GM12891 (cell line): ENCODE results near the gene PRCD.

Experiments used
- POLR2A ChIP-seq: IDR thresholded peaks from 2 replicates; pipeline ENCODE4 v1.6.1; 2011; ENCODE audit warnings: low read depth, low read length, control low read depth
- POLR2AphosphoS5 ChIP-seq: IDR thresholded peaks from 2 replicates; pipeline ENCODE4 v1.6.1; 2011; ENCODE audit warnings: low read depth, low read length, control low read depth
- TAF1 ChIP-seq: IDR thresholded peaks from 2 replicates; pipeline ENCODE4 v1.6.1; 2011; ENCODE audit warnings: low read depth, low read length, control low read depth

DNA sequence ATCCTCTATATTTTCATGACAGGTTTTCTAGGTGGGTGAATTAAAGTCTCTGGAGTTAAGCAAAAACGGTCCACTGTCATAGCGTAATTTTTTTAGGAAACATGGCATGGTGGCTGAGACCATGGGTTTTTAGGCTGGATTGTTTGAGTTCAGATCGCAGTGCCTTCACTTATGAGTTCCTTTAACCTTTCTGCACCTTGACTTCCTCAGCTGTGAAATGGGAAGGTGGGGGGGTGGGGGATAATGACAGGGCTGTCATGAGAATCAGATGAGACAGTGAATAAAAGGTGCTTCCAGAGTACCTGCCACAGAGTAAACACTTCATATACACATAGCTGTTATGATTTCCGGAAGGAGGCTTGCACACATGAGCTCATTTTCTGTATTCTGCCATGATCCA lies 11.8 kb downstream of the PRCD start:
- TF ChIP-seq TAF1 (no peak), POLR2A (no peak), POLR2AphosphoS5 (no peak)
